GM19328 (cell line): Measurements from ENCODE around the gene CENPM.

Source experiments
- ATAC-seq: cut with Tn5 transposase; IDR thresholded peaks from one replicate; pipeline ENCODE4 v1.9.1; 2021; ENCODE audit warnings: mild to moderate bottlenecking, moderate library complexity; ENCODE audit not compliant: unreplicated experiment

Gene CENPM

GRCh38 chr22:41915035-41915785 is 31.7 kb downstream of the CENPM start, which contains the start of gene SHISA8:
Gene SHISA8, minus strand, starts transcription at chr22:41915074. Its CDS starts 407 bp downstream, at chr22:41914667.
- ATAC-seq = no peak

- ATAC-seq = no peak
Observed at GRCh38 chr22:41914611-41915034, 32.3 kb downstream of the CENPM start.

- no peak for ATAC-seq
Observed at GRCh38 chr22:41913842-41914534, 33.0 kb downstream of the CENPM start.

GRCh38 chr22:41913040-41913719 is 33.8 kb downstream of the CENPM start:
- ATAC-seq = no peak

- no peak for ATAC-seq
Observed at GRCh38 chr22:41912338-41913039, 34.5 kb downstream of the CENPM start.

- no peak for ATAC-seq
Observed at GRCh38 chr22:41911001-41911611, 35.8 kb downstream of the CENPM start.

- ATAC-seq = no peak
Observed at GRCh38 chr22:41910050-41911000, 36.6 kb downstream of the CENPM start.

- no peak for ATAC-seq
Observed at GRCh38 chr22:41909310-41910049, 37.5 kb downstream of the CENPM start.

GRCh38 chr22:41908411-41909309 is 38.3 kb downstream of the CENPM start:
- no peak for ATAC-seq

GRCh38 chr22:41907436-41908401 is 39.2 kb downstream of the CENPM start:
- ATAC-seq = no peak

- no peak for ATAC-seq
Observed at GRCh38 chr22:41906822-41907221, 40.1 kb downstream of the CENPM start.

- ATAC-seq = no peak
Observed at GRCh38 chr22:41905411-41906202, 41.3 kb downstream of the CENPM start.

GRCh38 chr22:41904450-41905410 is 42.2 kb downstream of the CENPM start:
- ATAC-seq = no peak

- ATAC-seq = no peak
Observed at GRCh38 chr22:41902932-41903421, 44.0 kb downstream of the CENPM start.

GRCh38 chr22:41902016-41902415 is 44.9 kb downstream of the CENPM start:
- ATAC-seq = no peak
